HG03439 (cell line): ENCODE results near the gene PEX14.

Experiments used
- ATAC-seq: cut with Tn5 transposase; IDR thresholded peaks from one replicate; pipeline ENCODE4 v1.9.1; 2021; ENCODE audit warnings: mild to moderate bottlenecking, moderate library complexity; ENCODE audit not compliant: unreplicated experiment

The PEX14 gene

GRCh38 chr1:10613861-10614260 is 139.1 kb downstream of the PEX14 start:
- no peak for ATAC-seq

GRCh38 chr1:10614377-10615225 is 139.9 kb downstream of the PEX14 start:
- ATAC-seq = no peak

GRCh38 chr1:10615332-10615731 is 140.6 kb downstream of the PEX14 start:
- ATAC-seq = no peak

- ATAC-seq = no peak
Observed at GRCh38 chr1:10615932-10616671, 141.4 kb downstream of the PEX14 start.

- ATAC-seq = no peak
Observed at GRCh38 chr1:10616696-10617095, 141.9 kb downstream of the PEX14 start.

GRCh38 chr1:10617318-10617717 is 142.6 kb downstream of the PEX14 start:
- ATAC-seq = no peak

GRCh38 chr1:10617931-10618885 is 143.5 kb downstream of the PEX14 start:
- no peak for ATAC-seq

GRCh38 chr1:10620776-10621175 is 146.0 kb downstream of the PEX14 start:
- ATAC-seq = no peak

GRCh38 chr1:10621906-10622305 is 147.2 kb downstream of the PEX14 start:
- no peak for ATAC-seq

- ATAC-seq = no peak
Observed at GRCh38 chr1:10622910-10623685, 148.3 kb downstream of the PEX14 start.

GRCh38 chr1:10623686-10624145 is 149.0 kb downstream of the PEX14 start:
- no peak for ATAC-seq

GRCh38 chr1:10624256-10625050 is 149.7 kb downstream of the PEX14 start:
- no peak for ATAC-seq

- ATAC-seq = no peak
Observed at GRCh38 chr1:10625076-10625475, 150.3 kb downstream of the PEX14 start.

GRCh38 chr1:10625554-10625953 is 150.8 kb downstream of the PEX14 start:
- ATAC-seq = no peak

- ATAC-seq = no peak
Observed at GRCh38 chr1:10626131-10626731, 151.5 kb downstream of the PEX14 start.

- ATAC-seq = no peak
Observed at GRCh38 chr1:10626791-10627410, 152.2 kb downstream of the PEX14 start.

GRCh38 chr1:10628685-10629084 is 153.9 kb downstream of the PEX14 start:
- ATAC-seq = no peak

- ATAC-seq = no peak
Observed at GRCh38 chr1:10629091-10629815, 154.5 kb downstream of the PEX14 start.
